GM19239 (cell line): ENCODE measurements around the gene SLC17A9.

Source experiments
- DNase-seq: peaks from one replicate; pipeline ENCODE4 v3.0.0; 2011; ENCODE audit warnings: low spot score; ENCODE audit not compliant: insufficient read length
- FAIRE-seq: peaks from 2 replicates; lab custom pipeline; 2011; peaks lifted over from hg19 to GRCh38; lab: Jason Lieb, UNC

Gene SLC17A9

DNA sequence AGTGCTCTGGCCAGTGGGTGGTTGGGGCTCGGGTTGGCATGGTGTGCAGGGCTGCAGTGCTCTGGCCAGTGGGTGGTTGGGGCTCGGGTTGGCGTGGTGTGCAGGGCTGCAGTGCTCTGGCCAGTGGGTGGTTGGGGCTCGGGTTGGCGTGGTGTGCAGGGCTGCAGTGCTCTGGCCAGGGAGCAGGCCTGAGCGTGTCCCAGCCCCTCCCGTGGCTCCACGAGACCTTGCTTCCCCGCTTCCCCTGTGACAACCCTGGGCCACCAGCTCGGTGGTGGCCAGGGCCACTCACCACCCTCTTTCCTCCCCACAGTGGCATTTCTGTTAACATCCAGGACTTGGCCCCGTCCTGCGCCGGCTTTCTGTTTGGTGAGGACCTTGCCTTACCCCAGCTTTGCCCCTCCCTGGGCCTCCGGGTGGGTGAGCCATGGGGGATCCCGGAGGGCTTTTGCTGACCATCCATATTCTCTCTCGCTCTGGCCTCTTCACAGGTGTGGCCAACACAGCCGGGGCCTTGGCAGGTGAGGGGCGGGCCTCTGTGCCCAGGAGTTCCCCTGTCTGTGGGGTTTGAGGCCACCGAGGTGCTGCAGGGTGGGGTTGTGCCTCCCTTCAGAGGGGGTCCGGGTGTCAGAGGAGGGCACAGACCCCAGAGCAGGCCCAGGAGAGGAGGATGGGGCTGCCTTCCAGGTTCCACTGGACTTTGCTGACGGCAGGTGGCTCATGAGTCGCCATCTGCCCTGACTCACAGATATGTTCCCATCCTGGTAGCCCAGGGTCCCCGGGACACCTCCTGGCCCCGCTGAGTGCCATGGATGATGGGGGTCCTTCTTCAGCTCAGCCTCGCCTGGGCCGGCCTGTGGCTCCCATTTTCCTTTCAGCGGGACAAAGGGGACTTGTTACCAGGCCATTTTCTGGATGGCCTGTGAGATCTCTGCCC, 14.0 kb downstream of the SLC17A9 start:
- no peak for FAIRE-seq
- DNase-seq, result no peak

DNA sequence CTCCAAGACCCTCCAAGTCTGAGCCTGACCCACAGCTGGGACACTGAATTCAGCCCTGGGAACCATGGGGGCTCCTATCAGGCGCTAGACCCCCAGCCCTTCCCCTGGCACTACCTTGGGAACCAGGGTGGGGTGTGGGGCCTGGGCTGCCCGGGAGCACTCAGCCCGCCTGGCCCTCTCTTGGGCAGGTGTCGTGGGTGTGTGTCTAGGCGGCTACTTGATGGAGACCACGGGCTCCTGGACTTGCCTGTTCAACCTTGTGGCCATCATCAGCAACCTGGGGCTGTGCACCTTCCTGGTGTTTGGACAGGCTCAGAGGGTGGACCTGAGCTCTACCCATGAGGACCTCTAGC, 14.6 kb downstream of the SLC17A9 start:
- DNase-seq (no peak), FAIRE-seq (no peak)

DNA sequence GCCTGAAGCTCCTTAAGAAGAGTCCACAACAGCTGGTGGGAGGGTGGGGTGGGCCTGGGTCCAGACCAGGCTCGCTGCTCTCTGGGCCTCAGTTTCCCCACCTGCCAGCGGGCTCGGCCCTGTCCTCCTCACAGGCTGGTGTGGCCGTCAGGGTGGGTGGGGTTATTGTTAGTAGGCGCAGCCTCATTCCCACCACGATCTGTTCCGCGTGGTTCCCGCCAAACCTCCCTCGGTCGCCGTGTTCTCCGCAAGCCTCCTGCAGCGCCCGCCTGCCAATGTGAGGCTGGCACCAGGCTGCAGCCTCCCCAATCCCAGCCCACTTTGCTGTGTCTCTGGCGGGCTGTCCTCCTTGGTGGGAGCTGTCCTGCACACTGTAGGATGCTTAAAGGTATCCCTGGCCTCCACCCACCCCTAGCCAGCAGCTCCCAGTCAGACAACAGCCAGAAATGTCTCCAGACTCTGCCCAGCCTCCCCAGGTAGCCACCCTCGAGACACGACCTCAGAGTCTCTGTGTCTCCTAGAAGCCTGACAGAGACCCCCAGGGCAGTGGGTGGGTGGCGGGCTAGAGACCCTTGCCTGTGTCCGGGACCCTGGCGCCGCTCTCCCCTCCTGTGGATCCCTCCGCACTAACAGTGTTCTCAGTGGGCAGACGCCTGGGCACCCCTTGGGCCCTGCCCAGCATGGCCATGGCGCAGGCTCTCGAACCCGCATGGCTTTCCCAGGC, 15.3 kb downstream of the SLC17A9 start:
- DNase-seq (no peak), FAIRE-seq (no peak)

DNA sequence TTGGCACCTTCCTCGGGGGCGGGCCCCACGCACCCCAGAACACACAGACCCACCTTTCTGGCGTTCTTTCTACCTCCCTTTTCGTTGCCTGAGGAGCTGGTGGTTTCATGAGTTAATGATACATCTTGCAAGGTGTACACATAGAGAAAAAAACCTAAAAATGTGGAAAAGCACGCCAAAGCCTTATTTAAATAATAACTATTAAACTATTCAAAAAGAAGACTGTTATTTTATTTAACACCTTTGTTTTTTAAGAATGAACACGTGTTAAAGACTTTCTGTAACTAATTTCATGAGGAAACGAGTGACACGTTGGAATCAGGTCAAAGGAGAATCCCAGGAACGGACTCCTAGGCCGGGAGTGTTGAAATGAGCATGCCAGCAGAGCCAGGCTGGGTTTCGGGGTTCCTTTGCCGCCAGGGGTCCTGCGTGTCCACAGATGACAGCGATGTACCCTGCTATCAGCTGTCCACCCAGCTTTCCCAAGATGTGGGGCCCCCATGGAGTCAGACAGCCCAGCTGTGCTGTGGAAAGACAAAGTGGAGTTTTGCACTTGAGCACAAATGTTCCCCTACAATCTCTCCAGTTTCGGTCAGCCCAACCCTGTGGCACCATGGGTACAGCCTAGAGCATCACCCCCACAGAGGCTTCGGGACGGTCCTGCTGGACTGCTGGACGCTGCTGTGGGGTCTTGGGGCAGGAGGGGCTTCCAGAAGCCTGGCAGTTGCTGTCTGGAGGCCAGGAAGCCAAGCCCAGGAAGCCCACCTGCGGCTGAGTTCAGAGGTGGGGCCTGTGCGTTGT, 16.1 kb downstream of the SLC17A9 start:
- DNase-seq (no peak), FAIRE-seq (no peak)

DNA sequence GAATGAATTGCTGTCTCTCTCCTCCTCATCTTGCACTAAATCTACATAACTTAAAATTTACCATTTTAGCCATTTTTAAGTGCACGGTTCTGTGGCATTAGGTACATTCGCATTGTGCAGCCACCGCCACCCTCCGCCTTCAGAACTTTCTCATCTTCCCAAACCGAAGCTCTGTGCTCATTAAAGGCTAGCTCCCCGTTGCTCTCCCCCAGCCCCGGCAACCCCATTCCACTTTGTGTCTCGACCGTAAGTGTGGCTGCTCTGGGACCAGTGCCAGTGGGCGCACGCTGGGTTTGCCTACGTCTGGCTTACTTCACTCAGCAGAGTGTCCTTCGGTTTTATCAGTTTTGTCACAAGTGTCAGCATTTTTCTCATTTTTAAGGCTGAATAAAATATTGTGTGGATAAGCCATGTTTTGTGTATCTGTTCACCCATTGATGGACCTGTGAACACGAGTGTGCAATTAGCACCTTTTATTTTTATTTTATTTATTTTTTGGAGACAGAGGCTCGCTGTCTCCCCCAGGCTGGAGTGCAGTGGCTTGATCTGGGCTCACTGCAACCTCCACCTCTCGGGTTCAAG, 16.8 kb downstream of the SLC17A9 start:
- no peak for FAIRE-seq
- no peak for DNase-seq

DNA sequence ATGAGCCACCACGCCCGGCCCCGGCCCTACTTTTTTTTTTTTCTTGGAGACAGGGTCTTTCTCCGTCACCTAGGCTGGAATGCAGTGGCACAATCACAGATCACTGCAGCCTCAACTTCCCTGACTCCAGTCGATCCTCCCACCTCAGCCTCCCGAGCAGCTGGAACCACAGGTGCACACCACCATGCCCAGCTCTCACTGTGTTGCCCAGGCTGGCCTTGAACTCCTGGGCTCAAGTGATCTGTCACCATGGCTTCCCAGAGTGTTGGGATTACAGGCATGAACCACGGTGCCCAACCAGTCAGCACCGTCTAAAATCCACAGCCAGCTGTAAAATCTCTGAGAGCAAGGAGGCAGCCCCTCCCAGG, 17.4 kb downstream of the SLC17A9 start:
- DNase-seq (no peak), FAIRE-seq (no peak)

DNA sequence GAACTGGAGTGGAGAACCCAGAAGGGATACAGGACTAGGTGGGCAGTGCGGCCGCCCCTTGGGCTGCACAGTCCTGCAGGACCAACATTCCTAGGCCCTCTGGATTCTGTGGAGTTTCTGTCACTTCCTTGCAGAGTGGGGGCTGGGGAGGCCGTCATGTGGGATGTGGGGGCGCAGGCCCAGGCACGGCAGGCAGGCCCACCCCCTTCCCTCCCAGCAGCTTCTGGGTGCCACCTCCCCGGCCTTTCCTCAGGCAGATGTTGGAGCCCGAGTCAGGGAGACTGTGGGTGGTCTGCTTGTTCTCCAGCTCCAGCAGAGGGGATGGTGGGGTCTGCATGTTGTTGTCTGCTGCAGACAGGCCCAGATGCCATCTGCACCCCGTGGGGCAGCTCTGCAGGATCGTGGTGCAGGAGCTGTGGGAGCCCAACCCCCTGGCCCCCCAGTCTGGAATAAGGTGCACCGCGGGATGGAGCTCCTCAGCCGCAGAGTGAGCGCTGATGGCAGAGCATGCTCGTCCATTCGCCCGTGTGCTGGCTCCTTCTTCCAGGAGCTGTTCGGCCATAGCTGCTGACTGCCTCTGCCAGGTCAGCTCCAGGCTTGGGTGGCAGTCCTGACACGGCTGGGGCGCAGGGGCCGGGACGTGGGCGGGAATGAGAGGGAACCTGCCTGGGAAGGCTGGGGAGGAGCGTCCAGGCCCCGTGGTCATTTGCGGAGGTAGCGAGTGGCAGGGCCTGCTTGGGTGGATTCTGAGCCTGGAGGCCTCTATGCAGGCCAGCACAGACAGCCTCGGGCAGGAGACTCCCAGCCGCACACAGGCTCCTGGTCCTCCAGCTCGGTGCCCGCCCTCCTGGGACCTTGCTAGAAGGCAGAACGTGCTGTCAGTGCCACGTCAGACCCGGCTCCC, 18.1 kb downstream of the SLC17A9 start:
- DNase-seq (no peak), FAIRE-seq (no peak)

DNA sequence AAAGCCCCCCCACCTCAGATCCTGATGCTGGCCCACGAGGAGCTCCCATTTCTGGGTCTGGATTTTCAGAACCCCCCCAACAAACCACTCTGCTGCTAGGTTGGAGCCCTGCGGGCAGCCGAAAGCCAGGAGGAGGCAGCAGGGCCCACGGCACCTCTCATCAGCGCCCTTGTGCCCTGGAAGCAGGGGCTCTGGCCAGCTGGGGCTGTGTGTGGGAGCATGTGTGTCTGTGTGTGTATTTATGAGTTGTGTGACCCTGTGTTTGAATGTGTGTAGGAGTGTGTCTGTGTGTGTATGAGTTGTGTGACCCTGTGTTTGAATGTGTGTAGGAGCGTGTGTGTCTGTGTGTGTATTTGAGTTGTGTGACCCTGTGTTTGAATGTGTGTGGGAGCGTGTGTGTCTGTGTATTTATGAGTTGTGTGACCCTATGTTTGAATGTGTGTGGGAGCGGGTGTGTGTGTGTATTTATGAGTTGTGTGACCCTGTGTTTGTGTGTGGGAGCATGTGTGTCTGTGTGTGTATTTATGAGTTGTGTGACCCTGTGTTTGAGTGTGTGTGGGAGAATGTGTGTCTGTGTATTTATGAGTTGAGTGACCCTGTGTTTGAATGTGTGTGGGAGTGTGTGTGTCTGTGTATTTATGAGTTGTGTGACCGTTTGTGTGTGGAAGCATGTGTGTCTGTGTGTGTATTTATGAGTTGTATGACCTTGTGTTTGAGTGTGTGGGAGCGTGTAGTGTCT, 18.9 kb downstream of the SLC17A9 start:
- no peak for FAIRE-seq

DNA sequence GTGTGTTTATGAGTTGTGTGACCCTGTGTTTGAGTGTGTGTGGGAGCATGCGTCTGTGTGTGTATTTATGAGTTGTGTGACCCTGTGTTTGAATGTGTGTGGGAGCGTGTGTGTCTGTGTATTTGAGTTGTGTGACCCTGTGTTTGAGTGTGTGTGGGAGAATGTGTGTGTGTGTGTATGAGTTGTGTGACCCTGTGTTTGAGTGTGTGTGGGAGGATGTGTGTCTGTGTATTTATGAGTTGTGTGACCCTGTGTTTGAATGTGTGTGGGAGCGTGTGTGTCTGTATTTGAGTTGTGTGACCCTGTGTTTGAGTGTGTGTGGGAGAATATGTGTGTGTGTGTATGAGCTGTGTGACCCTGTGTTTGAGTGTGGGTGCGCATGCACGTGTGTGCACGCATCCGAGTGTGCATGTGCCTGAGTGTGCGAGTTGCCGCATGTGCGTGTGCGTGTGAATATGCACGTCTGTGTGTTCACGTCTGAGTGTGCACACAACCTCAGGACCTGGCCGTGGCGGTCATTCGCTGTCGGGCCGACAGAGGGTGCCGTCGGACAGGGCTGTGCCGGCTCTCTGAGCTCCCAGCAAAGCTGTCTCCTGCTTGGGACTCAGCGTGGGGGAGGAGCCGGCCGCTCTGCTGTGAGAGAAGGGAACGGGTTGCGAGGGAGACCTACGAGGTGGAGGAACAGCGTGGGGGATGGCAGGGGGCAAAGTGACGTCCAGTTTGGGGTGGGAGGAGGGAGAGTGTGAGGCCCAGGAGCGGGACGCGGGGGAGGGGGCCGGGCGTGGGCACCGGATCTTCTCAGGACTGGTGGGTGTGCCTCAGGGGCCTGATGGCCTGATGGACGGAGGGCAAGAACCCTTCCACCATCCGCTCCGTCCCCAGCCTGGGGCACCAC, 19.7 kb downstream of the SLC17A9 start:
- FAIRE-seq (peak; percentile 71), DNase-seq (peak; percentile 96)

More for the DNA sequence above, 18.9 kb downstream of the SLC17A9 start:
- no peak for DNase-seq

DNA sequence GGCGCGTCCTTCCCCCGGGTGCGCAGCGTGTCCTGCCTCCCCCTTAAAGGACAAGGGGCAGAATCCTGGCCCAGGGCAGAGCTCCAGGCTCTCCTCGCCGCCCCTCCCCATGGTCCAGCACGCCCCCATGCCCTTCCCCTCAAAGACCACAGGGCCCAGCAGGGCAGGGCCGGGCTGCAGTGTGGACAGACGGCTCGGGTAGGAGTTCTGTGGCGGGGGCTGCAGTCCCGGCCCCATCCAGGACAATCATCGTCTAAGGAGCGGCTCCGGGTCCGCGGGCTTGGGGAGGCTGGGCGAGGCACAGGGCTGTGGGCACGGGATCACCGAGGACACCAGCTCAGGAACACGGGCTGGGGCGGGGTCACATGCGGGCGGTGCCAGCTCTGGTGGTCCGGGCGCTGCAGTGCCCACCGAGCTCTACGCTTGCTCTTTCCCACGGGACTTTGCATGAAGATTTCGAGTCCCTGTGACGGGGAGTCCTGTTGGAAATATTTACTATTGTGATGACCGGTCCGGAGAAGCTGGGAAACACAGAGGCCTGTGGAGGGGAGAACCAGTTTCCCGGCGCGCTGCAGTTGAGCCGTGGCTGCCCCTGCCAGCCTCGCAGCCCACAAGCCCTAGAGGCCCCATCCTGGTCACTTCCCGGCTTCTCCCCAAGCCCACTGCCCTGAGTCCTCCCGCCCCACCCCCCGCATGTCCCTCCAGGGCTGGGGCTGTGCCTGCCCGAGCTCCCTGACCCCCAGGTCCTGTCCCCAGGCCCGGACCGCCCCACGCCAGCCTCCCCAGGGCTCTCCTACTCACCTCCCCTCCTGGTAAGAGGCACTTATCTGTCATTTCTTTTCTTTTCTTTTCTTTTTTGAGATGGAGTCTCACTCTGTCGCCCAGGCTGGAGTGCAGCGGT, 20.6 kb downstream of the SLC17A9 start:
- no peak for FAIRE-seq
- DNase-seq, result no peak

DNA sequence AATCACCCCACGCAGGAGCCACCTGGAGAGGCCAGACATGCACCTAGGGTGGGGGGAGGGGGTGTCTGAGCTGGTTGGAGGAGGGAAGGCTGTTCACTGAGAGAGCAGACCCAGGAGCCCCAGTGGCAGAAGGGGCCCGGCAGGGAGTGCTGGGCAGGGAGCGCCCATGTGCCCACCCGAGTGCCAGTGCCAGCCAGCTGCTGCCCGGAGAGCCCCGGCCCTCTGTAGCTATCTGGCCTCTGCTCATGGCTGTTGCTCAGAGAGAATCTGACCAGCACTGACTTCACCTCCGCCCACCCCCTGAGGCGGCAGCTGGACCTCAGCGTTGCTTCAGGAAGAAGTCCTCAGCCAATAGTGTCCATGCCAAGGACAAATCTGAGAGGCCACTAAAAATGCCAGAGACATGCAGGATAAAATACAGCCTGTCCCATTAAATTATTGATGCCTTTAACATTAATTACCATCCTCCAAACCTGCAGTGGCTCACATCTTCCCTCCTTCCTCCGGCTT, 22.8 kb downstream of the SLC17A9 start:
- FAIRE-seq (no peak), DNase-seq (no peak)

DNA sequence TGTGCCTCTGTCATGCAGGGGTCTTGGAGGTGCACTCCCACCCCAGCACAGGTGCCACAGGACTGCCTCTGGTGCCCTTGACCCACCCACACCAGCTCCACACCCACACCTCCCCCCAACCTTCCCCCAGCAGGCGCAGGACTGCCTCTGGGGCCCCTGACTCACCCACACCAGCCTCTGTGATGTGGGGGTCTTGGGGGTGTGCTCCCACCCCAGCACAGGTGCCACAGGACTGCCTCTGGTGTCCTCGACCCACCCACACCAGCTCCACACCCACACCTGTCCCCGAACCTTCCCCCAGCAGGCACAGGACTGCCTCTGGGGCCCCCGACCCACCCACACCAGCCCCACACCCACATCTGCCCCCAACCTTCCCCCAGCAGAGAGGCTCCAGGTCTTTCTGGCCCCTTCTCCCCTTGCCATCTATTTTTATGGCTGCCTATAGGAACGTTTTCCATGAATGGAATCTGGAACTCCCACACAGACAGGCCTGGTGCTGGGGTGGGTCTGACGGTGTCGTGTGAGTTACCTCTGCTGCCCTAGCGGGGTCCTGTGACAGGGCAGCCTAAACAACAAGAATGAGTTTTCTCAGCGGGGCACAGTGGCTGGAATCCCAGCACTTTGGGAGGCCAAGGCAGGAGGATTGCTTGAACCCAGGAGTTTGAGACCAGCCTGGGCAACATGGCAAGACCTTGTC, 23.5 kb downstream of the SLC17A9 start:
- FAIRE-seq, result no peak
- DNase-seq, result no peak

DNA sequence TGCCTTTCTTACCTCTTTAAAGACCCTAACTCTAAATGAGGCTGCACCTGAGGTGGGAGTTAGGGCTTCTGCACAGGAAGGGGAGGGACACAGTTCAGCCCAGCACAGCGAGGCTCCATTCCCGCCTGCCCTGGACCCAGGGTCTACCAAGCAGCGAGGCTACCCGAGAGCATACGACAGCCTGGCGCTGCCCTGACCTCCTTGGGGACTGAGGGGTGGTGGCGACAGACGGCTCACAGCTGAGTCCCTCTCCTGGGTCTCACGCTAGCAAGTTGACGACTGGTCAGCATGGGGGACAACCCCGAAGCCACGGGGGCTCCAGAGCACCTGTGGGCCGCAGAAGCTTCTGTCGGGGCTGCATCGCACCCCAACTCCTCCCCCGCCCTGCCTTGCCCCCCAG, 24.4 kb downstream of the SLC17A9 start:
- no peak for DNase-seq
- no peak for FAIRE-seq

DNA sequence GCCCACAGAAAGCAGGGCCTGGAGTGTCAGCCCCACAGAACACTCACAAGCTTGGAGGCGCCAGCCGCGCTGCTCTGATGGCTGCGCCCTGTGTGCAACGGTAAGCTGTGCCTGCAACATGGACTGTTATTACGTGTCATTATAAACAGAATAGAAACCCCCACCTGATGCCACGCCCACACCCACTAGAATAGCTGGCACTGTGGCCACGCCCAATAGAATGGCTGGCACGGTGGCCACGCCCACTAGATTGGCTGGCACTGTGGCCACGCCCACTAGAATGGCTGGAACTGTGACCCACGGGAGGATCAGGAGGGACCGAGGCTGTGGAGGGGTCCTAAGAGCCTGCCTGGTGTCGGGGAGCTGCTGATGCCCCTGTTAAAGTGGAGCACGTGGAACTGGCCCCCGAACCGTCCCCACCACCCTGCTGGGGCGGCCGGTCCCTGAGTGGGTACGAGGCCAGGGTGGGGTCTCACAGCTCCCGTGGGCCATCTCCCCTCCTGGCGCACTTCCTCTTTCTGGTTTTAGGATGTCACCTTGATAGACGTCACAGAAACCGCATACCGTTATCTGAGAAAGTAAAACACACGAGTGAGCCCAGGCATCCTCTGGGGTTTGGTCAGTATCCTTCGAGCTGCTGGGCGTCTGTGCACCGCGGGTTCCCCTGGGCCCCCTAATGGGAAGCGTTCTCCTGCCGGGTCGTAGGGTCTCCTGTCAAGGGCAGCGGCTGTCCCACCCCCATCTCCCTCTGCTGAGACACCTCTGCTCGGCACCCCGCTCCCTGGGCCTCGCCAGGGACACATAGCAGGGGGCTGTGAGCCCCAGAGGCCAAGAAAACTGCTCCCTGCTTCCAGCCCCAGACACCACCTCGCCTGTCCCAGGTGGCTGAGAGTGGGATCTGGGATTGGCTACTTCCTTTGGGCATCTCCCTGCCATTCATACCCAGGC, 25.4 kb downstream of the SLC17A9 start:
- FAIRE-seq (peak; percentile 80), DNase-seq (peak; percentile 82)

DNA sequence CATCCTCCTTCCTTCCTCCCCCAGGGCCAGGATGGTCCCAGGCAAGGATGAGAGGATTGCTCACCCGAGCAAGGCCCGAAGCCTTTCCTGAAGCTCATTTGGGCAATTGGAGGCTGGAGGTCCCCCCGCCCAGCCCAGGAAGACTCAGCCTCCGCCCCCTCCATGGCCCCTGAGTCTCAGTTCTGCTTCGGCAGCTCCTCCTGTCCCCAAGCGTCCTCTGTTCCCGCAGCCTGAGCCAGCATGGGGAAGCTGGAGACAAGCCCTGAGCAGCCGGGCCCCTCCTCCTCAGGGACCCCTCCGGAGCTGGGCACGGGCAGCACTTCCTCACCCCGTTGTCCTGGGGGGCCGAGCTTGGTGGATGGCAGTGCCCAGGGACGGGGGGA, 26.0 kb downstream of the SLC17A9 start:
- FAIRE-seq, result no peak
- DNase-seq, result no peak
